Fibroblast of lung (primary cell): ENCODE measurements around the gene BCAS1. TPM values are rescaled to one million over a fixed set of nuclear protein-coding genes. Genes with fewer than 3 reads are reported as not detected.

Experiments used
- DNase-seq, 2 donors: peaks; one replicate each; pipeline versions ENCODE4 v3.0.0 to v3.0.0-alpha.2; 2010; ENCODE audit warnings: low read depth in 2 of 2
- H2AFZ ChIP-seq: 2 replicates; pipeline ENCODE4 v1.5.1; 2012; ENCODE audit warnings: low read length, control low read depth, inconsistent platforms
- H3K27ac ChIP-seq: 2 replicates; pipeline ENCODE4 v1.5.1; 2011; ENCODE audit warnings: low read length, control low read depth; ENCODE audit not compliant: insufficient read depth
- H3K27me3 ChIP-seq: 2 replicates; pipeline ENCODE4 v1.5.1; 2011; ENCODE audit warnings: mild to moderate bottlenecking, low read length; ENCODE audit not compliant: control insufficient read depth, insufficient read depth
- H3K36me3 ChIP-seq: 2 replicates; pipeline ENCODE4 v1.5.1; 2011; ENCODE audit warnings: low read length; ENCODE audit not compliant: control insufficient read depth, insufficient read depth
- H3K4me1 ChIP-seq: 2 replicates; pipeline ENCODE4 v1.5.1; 2011; ENCODE audit warnings: low read length; ENCODE audit not compliant: control insufficient read depth, insufficient read depth; ENCODE audit errors: extremely low read depth
- H3K4me2 ChIP-seq: 2 replicates; pipeline ENCODE4 v1.5.1; 2011; ENCODE audit warnings: low read length, control low read depth; ENCODE audit not compliant: insufficient read depth; ENCODE audit errors: extremely low read depth
- H3K4me3 ChIP-seq, 4 experiments: fragments of 200-600 bp in 1 of 4; sonication (generic) in 1 of 4; replicated peaks in 1 of 4; 2 replicates each; pipeline ENCODE4 v1.5.1; 2011 to 2016; ENCODE audit warnings: low read length in 4 of 4, low read depth in 3 of 4, mild to moderate bottlenecking in 3 of 4, control low read depth in 2 of 4, inconsistent platforms in 1 of 4, mixed read lengths in 1 of 4; ENCODE audit not compliant: insufficient read depth in 1 of 4; ENCODE audit errors: control extremely low read depth in 1 of 4
- H3K79me2 ChIP-seq: 2 replicates; pipeline ENCODE4 v1.5.1; 2012; ENCODE audit warnings: mild to moderate bottlenecking, low read length, inconsistent platforms; ENCODE audit not compliant: control insufficient read depth, insufficient read depth
- H3K9ac ChIP-seq: 2 replicates; pipeline ENCODE4 v1.5.1; 2011; ENCODE audit warnings: mild to moderate bottlenecking, low read length, control low read depth; ENCODE audit not compliant: insufficient read depth
- H3K9me3 ChIP-seq: 2 replicates; pipeline ENCODE4 v1.5.1; 2012; ENCODE audit warnings: low read depth, low read length; ENCODE audit not compliant: control insufficient read depth, insufficient read depth
- H4K20me1 ChIP-seq: 2 replicates; pipeline ENCODE4 v1.5.1; 2011; ENCODE audit warnings: low read length; ENCODE audit not compliant: control insufficient read depth, insufficient read depth; ENCODE audit errors: extremely low read depth
- EZH2 ChIP-seq: IDR thresholded peaks from 2 replicates; pipeline ENCODE4 v1.5.1; 2012; ENCODE audit warnings: low read length, control low read depth, mild to moderate bottlenecking; ENCODE audit errors: missing control alignments
- polyA plus RNA-seq, 2 donors: library from polyadenylated mRNA; depleted of rRNA in 1 of 2; stranded (reverse) in 1 of 2; unstranded in 1 of 2; fragments of >200 nt; gene quantifications; 2 replicates each; pipeline ENCODE4 v1.2.1, GENCODE V29; 2011 to 2012; ENCODE audit warnings: missing spikeins in 1 of 2
- total RNA-seq: library from RNA; depleted of rRNA; stranded (reverse); fragments of >200 nt; gene quantifications from 2 replicates; pipeline ENCODE4 v1.2.1, GENCODE V29; 2014
- TF ChIP-seq, protein P1 (sequence below), 2 donors: IDR thresholded peaks in 1 of 2; conservative IDR thresholded peaks in 1 of 2; 1 replicate in 1 of 2; 2 replicates in 1 of 2; pipeline ENCODE4 v1.5.1; 2011 to 2012; ENCODE audit warnings: low read length in 2 of 2, control low read depth in 1 of 2, inconsistent platforms in 1 of 2, low read depth in 1 of 2, mild to moderate bottlenecking in 1 of 2

The BCAS1 gene
- total and polyA plus RNA-seq, 2 donors (not counting 1 experiment from before 2014, with no cell fraction given), result 0.17 TPM; not detected in 1

DNA sequence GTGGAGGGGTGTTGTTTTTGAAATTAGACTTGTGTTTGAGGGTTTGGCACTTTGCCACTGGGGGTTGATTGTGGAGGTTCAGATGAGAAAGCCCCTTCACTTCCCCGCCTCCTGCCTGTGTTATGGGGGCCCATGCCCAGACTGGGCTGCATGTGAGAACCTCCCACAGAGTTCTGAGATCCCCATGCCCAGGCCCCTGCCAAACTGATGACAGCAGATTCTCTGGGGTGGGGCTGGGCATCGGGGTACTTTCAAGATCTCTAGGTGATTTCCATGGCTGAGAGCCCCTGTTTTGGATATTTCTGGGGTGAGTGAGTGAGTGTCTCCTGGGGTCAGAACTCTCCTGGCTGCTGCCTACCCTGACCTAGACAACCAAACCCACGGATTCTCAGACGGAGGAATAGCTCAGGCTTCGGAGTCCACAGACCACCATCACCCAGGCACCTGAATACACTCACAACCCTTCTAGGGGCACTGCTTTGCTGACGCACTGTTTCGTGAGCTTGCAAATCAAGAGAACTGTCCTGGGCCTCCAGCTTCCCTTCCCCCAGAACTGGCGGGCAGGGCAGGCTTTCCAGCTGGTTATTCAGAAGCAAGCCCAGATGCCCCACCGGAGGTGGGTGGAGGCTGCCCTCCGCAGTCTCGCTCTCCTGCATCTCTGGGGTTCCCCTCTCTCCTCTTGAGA lies 6.3 kb downstream of the BCAS1 start:
- Histone ChIP-seq H3K79me2 (no peaks in the 10 kb centered on the region), H3K27me3 (no peaks in the 10 kb centered on the region), H3K9me3 (no peaks in the 10 kb centered on the region), H3K36me3 (no peaks in the 10 kb centered on the region), H4K20me1 (no peaks in the 10 kb centered on the region), H2AFZ (no peak overlapping the region), H3K9ac (no peak overlapping the region), H3K4me2 (no peak overlapping the region), H3K4me1 (no peaks in the 10 kb centered on the region), H3K27ac (no peak overlapping the region), H3K4me3 (no peak overlapping the region)
- DNase-seq, result no peak
- TF ChIP-seq, protein P1, sequence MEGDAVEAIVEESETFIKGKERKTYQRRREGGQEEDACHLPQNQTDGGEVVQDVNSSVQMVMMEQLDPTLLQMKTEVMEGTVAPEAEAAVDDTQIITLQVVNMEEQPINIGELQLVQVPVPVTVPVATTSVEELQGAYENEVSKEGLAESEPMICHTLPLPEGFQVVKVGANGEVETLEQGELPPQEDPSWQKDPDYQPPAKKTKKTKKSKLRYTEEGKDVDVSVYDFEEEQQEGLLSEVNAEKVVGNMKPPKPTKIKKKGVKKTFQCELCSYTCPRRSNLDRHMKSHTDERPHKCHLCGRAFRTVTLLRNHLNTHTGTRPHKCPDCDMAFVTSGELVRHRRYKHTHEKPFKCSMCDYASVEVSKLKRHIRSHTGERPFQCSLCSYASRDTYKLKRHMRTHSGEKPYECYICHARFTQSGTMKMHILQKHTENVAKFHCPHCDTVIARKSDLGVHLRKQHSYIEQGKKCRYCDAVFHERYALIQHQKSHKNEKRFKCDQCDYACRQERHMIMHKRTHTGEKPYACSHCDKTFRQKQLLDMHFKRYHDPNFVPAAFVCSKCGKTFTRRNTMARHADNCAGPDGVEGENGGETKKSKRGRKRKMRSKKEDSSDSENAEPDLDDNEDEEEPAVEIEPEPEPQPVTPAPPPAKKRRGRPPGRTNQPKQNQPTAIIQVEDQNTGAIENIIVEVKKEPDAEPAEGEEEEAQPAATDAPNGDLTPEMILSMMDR (conservative IDR thresholded peaks at IDR 0.05 in 1 of 2, IDR thresholded peaks at IDR 0.05 in 1 of 2; ENCODE audit: low read depth in 1 of 2, low read length in 2 of 2), result no peak
- TF ChIP-seq EZH2, result no peak

DNA sequence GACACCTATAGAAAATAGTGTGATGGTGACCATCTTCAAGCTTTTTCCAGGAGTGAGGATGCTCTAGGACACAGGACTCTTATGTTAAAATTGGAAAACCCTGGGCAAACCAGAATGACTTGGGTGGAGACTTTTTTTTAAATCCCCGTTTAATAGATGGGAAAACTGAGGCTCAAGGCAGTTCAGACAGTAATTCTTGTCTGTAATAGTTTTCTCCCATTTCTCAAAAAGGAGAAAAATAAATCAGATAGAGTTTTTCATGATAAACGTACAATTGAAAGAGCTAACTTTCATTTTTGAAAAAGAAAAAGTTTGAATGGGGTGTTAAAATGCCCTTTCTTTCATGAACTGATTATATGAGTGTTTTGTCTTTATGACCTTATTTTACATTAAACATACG lies 6.8 kb downstream of the BCAS1 start:
- Histone ChIP-seq H3K79me2 (no peaks in the 10 kb centered on the region), H3K9me3 (no peaks in the 10 kb centered on the region), H2AFZ (no peak overlapping the region), H3K4me2 (no peak overlapping the region), H3K4me3 (no peak overlapping the region), H3K4me1 (no peaks in the 10 kb centered on the region), H3K36me3 (no peaks in the 10 kb centered on the region), H3K27me3 (no peaks in the 10 kb centered on the region), H3K27ac (no peak overlapping the region), H3K9ac (no peak overlapping the region), H4K20me1 (no peaks in the 10 kb centered on the region)
- no peak for TF ChIP-seq EZH2
- TF ChIP-seq, protein P1 (conservative IDR thresholded peaks at IDR 0.05 in 1 of 2, IDR thresholded peaks at IDR 0.05 in 1 of 2; ENCODE audit: low read depth in 1 of 2, low read length in 2 of 2), result no peak
- no peak for DNase-seq

DNA sequence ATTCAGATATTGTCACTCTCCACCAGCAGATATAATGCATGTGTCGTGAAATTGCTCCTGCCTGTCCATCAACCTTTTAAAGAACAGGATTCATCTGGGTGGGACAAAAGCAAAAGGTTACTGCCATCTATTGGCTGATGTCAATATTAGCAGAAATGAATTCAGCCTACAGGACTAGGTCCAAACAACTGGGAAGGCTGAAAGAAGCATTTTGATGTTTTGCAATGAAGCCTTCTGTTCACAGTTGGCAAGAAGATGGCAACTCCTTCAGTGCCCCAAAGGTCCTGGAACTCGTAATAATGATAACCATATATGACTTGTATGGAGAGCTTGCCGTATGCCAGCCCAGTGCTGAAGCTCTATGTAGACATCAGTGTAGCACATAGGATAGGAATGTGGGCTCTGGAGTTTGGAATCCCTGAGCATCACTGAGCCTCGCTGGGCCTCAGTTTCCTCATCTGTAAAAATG lies 7.5 kb downstream of the BCAS1 start:
- H3K27ac ChIP-seq, result no peak overlapping the region
- H3K4me2 ChIP-seq, result no peak overlapping the region
- no peaks in the 10 kb centered on the region for H3K27me3 ChIP-seq
- no peak overlapping the region for H3K4me3 ChIP-seq
- no peaks in the 10 kb centered on the region for H4K20me1 ChIP-seq
- peak; percentile 45 to 66 for DNase-seq
- no peak for TF ChIP-seq EZH2
- TF ChIP-seq, protein P1 (conservative IDR thresholded peaks at IDR 0.05 in 1 of 2, IDR thresholded peaks at IDR 0.05 in 1 of 2; ENCODE audit: low read depth in 1 of 2, low read length in 2 of 2), result peak; percentile 71 to 73
- H3K36me3 ChIP-seq, result no peaks in the 10 kb centered on the region
- H2AFZ ChIP-seq, result no peak overlapping the region
- H3K79me2 ChIP-seq, result no peaks in the 10 kb centered on the region
- H3K9ac ChIP-seq, result no peak overlapping the region
- no peaks in the 10 kb centered on the region for H3K9me3 ChIP-seq
- no peaks in the 10 kb centered on the region for H3K4me1 ChIP-seq
